HG03565 (cell line): Measurements from ENCODE around the gene TIGD3.

Experiments used
- ATAC-seq: cut with Tn5 transposase; IDR thresholded peaks from one replicate; pipeline ENCODE4 v1.9.1; 2021; ENCODE audit warnings: mild to moderate bottlenecking, moderate library complexity; ENCODE audit not compliant: unreplicated experiment

TIGD3 gene

GRCh38 chr11:65404210-65404609, 49.7 kb downstream of the TIGD3 start:
- ATAC-seq: no peak

GRCh38 chr11:65404638-65405339, 50.2 kb downstream of the TIGD3 start:
- ATAC-seq: no peak
